Kidney (tissue), 22 donors: Measurements from ENCODE around the gene PRDX6. TPM values are rescaled to one million over a fixed set of nuclear protein-coding genes. Genes with fewer than 3 reads are reported as not detected.

Source experiments
- DNase-seq, 5 donors: peaks; one replicate each; pipeline ENCODE4 v3.0.0-alpha.2; 2013 to 2020
- FAIRE-seq: peaks from 2 replicates; lab custom pipeline; 2012; peaks lifted over from hg19 to GRCh38; lab: Jason Lieb, UNC
- H3K27ac ChIP-seq, 2 donors: one replicate each; pipeline ENCODE4 v1.7.0; 2013; ENCODE audit warnings: low read depth in 2 of 2, low read length in 2 of 2, inconsistent platforms in 1 of 2
- H3K27me3 ChIP-seq: one replicate; pipeline ENCODE4 v1.7.1; 2013; ENCODE audit warnings: low read length, inconsistent platforms; ENCODE audit not compliant: control insufficient read depth, insufficient read depth
- H3K36me3 ChIP-seq, 3 donors: one replicate each; pipeline versions ENCODE4 v1.7.0 to v1.7.1; 2013; ENCODE audit warnings: low read length in 3 of 3, control low read depth in 1 of 3, inconsistent platforms in 1 of 3; ENCODE audit not compliant: insufficient read depth in 3 of 3, control insufficient read depth in 2 of 3
- H3K4me1 ChIP-seq, 3 donors: one replicate each; pipeline versions ENCODE4 v1.7.0 to v1.7.1; 2013; ENCODE audit warnings: low read length in 3 of 3, inconsistent platforms in 1 of 3, low read depth in 1 of 3; ENCODE audit not compliant: control insufficient read depth in 2 of 3, insufficient read depth in 2 of 3
- H3K4me3 ChIP-seq, 3 donors: one replicate each; pipeline versions ENCODE4 v1.7.0 to v1.8.1; 2013; ENCODE audit warnings: low read length in 3 of 3, control low read depth in 1 of 3, inconsistent platforms in 1 of 3
- H3K9ac ChIP-seq, 3 donors: one replicate each; pipeline versions ENCODE4 v1.7.0 to v1.7.1; 2013; ENCODE audit warnings: low read length in 3 of 3, control low read depth in 1 of 3, inconsistent platforms in 1 of 3
- H3K9me3 ChIP-seq, 3 donors: one replicate each; pipeline versions ENCODE4 v1.7.0 to v1.7.1; 2013; ENCODE audit warnings: low read length in 3 of 3, control low read depth in 1 of 3, inconsistent platforms in 1 of 3; ENCODE audit not compliant: control insufficient read depth in 2 of 3, insufficient read depth in 1 of 3
- intact Hi-C: fragments of 100-400 bp; cut with DNase I; formaldehyde crosslinking; loops from one replicate; pipeline ENCODE4 v1.11.1; 2022
- long read RNA-seq, 10 donors: library from polyadenylated mRNA in 1 of 10; unstranded in 1 of 10; transcript quantifications; one replicate each; pipeline ENCODE4 v2.0.0 and lab custom pipeline, GENCODE V29; 2021 to 2026
- polyA plus RNA-seq: library from polyadenylated mRNA; stranded (reverse); fragments of 350-450 nt; fragmentation: Illumina TruSeq; extraction: RNeasy Lipid Tissue Mini Kit (QIAGEN cat#74804); gene quantifications from one replicate; pipeline ENCODE4 v1.2.3, GENCODE V29; 2014; ENCODE audit warnings: low read depth, low replicate concordance; ENCODE audit not compliant: insufficient read depth
- total RNA-seq: library from RNA; stranded (reverse); fragmentation: NEBNext Ultra II Directional; extraction: Animal tissue kit (Norgen Biotek cat#: 25700); gene quantifications from one replicate; pipeline ENCODE4 v1.2.1, GENCODE V29; 2021
- TF ChIP-seq, protein P1 (sequence below): IDR thresholded peaks from 3 replicates; pipeline ENCODE4 v1.5.1; 2012; ENCODE audit warnings: mild to moderate bottlenecking, moderate library complexity, borderline replicate concordance; ENCODE audit not compliant: insufficient read depth; ENCODE audit errors: extremely low read depth
- donor health status: control.
- donor health status: control.
- donor health status: control.
- donor health status: control.
- donor health status: control.
- donor health status: DM: yes; HTN: yes; CAD: no.
- donor health status: Normal renal cell carcinoma (clear cell type).

PRDX6 gene, protein sequence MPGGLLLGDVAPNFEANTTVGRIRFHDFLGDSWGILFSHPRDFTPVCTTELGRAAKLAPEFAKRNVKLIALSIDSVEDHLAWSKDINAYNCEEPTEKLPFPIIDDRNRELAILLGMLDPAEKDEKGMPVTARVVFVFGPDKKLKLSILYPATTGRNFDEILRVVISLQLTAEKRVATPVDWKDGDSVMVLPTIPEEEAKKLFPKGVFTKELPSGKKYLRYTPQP
- total RNA-seq (280 TPM), polyA plus RNA-seq (563 TPM)
- long read RNA-seq, donor 1, transcript PRDX6-203 (4 exons, 859 nt), result minor isoform, 7 of 167 reads
- long read RNA-seq, donor 1, transcript PRDX6-201 (5 exons, 1,751 nt), result major isoform, 97 of 167 reads
- long read RNA-seq, donor 1, partial matches to known transcripts, result 61 of 167 reads
- long read RNA-seq, donor 1, other reads (novel, unspliced or antisense), result 0 of 167 reads
- long read RNA-seq, donor 2, transcript PRDX6-201 (5 exons, 1,751 nt), result major isoform, 140 of 197 reads
- long read RNA-seq, donor 2, transcript PRDX6-203 (4 exons, 859 nt), result minor isoform, 7 of 197 reads
- long read RNA-seq, donor 2, transcript PRDX6-202 (2 exons, 809 nt), result minor isoform, 6 of 197 reads
- long read RNA-seq, donor 2, partial matches to known transcripts, result 37 of 197 reads
- long read RNA-seq, donor 2, other reads (novel, unspliced or antisense), result 7 of 197 reads
- long read RNA-seq, donor 3, transcript PRDX6-202 (2 exons, 809 nt), result minor isoform, 6 of 256 reads
- long read RNA-seq, donor 3, transcript PRDX6-203 (4 exons, 859 nt), result minor isoform, 5 of 256 reads
- long read RNA-seq, donor 3, transcript PRDX6-201 (5 exons, 1,751 nt), result major isoform, 169 of 256 reads
- long read RNA-seq, donor 3, partial matches to known transcripts, result 60 of 256 reads
- long read RNA-seq, donor 3, other reads (novel, unspliced or antisense), result 16 of 256 reads
- long read RNA-seq, donor 4, transcript PRDX6-201 (5 exons, 1,751 nt), result major isoform, 92 of 116 reads
- long read RNA-seq, donor 4, partial matches to known transcripts, result 20 of 116 reads
- long read RNA-seq, donor 4, other reads (novel, unspliced or antisense), result 0 of 116 reads
- long read RNA-seq, donor 5, transcript PRDX6-201 (5 exons, 1,751 nt), result major isoform, 12 of 13 reads
- long read RNA-seq, donor 5, partial matches to known transcripts, result 0 of 13 reads
- long read RNA-seq, donor 5, other reads (novel, unspliced or antisense), result 0 of 13 reads
- long read RNA-seq, donor 6, transcript PRDX6-201 (5 exons, 1,751 nt), result major isoform, 299 of 489 reads
- long read RNA-seq, donor 6, transcript PRDX6-202 (2 exons, 809 nt), result minor isoform, 8 of 489 reads
- long read RNA-seq, donor 6, transcript PRDX6-203 (4 exons, 859 nt), result minor isoform, 19 of 489 reads
- long read RNA-seq, donor 6, partial matches to known transcripts, result 152 of 489 reads
- long read RNA-seq, donor 6, other reads (novel, unspliced or antisense), result 11 of 489 reads
- long read RNA-seq, donor 7, transcript PRDX6-201 (5 exons, 1,751 nt), result major isoform, 162 of 179 reads
- long read RNA-seq, donor 7, partial matches to known transcripts, result 6 of 179 reads
- long read RNA-seq, donor 7, other reads (novel, unspliced or antisense), result 8 of 179 reads
- long read RNA-seq, donor 8, transcript PRDX6-201 (5 exons, 1,751 nt), result major isoform, 127 of 266 reads
- long read RNA-seq, donor 8, transcript PRDX6-203 (4 exons, 859 nt), result minor isoform, 14 of 266 reads
- long read RNA-seq, donor 8, partial matches to known transcripts, result 112 of 266 reads
- long read RNA-seq, donor 8, other reads (novel, unspliced or antisense), result 11 of 266 reads
- long read RNA-seq, donor 9, transcript PRDX6-203 (4 exons, 859 nt), result minor isoform, 8 of 81 reads
- long read RNA-seq, donor 9, transcript PRDX6-201 (5 exons, 1,751 nt), result major isoform, 51 of 81 reads
- long read RNA-seq, donor 9, partial matches to known transcripts, result 21 of 81 reads
- long read RNA-seq, donor 9, other reads (novel, unspliced or antisense), result 0 of 81 reads
- long read RNA-seq, donor 10, transcript PRDX6-201 (5 exons, 1,751 nt), result major isoform, 92 of 151 reads
- long read RNA-seq, donor 10, transcript PRDX6-203 (4 exons, 859 nt), result minor isoform, 8 of 151 reads
- long read RNA-seq, donor 10, partial matches to known transcripts, result 49 of 151 reads
- long read RNA-seq, donor 10, other reads (novel, unspliced or antisense), result 0 of 151 reads

DNA sequence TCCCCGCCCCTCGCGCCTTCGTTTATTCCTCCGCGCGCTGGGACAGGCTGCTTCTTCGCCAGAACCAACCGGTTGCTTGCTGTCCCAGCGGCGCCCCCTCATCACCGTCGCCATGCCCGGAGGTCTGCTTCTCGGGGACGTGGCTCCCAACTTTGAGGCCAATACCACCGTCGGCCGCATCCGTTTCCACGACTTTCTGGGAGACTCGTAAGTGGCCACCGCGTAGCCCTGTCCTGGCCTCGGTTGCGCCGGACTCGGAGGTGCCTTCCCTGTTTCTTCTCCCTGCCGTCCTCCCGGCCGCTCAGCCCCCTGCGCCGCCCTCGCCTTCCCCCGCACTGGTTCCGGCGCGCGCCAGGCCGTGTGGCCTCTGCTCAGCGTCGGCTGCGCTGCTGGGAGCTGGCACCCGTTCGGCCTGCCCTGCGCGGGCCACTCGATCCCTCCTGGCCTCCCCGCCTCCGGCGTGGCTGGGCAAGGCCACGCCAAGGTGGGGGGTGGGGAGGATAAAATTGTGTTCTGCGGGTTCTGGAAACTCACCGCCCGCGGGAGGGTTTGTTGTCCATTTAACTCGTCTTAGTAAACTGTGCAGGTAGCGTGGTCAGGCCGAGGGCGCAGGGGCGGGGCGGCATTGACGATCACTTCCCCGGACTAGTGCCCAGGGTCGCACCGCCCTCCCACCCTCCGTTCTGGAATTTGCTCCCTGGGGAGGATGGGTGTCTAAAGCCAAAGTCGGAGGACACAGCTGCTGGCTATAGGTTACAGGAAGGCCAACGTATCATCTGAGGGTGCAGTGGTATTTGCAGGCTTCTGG is at the start of gene PRDX6:
TSS of gene PRDX6 (plus strand) at position 50 of the 808 bp plus-strand sequence. CDS start at position 113, 63 bp downstream.
- peak within 1 kb of the TSS; percentile 79 to 98 (median 86) for H3K9ac ChIP-seq
- no peaks in the 10 kb centered on the region for H3K27me3 ChIP-seq
- peaks cover 2 to 30% (median 24%) of the 10 kb centered on the region in 3 donors for H3K4me1 ChIP-seq
- intact Hi-C loops, result no loop called here
- DNase-seq, result peak; percentile 67 to 97 (median 95)
- TF ChIP-seq, protein P1, sequence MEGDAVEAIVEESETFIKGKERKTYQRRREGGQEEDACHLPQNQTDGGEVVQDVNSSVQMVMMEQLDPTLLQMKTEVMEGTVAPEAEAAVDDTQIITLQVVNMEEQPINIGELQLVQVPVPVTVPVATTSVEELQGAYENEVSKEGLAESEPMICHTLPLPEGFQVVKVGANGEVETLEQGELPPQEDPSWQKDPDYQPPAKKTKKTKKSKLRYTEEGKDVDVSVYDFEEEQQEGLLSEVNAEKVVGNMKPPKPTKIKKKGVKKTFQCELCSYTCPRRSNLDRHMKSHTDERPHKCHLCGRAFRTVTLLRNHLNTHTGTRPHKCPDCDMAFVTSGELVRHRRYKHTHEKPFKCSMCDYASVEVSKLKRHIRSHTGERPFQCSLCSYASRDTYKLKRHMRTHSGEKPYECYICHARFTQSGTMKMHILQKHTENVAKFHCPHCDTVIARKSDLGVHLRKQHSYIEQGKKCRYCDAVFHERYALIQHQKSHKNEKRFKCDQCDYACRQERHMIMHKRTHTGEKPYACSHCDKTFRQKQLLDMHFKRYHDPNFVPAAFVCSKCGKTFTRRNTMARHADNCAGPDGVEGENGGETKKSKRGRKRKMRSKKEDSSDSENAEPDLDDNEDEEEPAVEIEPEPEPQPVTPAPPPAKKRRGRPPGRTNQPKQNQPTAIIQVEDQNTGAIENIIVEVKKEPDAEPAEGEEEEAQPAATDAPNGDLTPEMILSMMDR, result no peak
- H3K4me3 ChIP-seq, result peak within 1 kb of the TSS; percentile 88 to 91 (median 88)
- no peak for FAIRE-seq
- H3K9me3 ChIP-seq, result no peaks in the 10 kb centered on the region
- H3K27ac ChIP-seq, result peak within 1 kb of the TSS; percentile 98 to 99
- peaks cover 13 to 19% (median 14%) of the 10 kb centered on the region in 3 donors for H3K36me3 ChIP-seq

DNA sequence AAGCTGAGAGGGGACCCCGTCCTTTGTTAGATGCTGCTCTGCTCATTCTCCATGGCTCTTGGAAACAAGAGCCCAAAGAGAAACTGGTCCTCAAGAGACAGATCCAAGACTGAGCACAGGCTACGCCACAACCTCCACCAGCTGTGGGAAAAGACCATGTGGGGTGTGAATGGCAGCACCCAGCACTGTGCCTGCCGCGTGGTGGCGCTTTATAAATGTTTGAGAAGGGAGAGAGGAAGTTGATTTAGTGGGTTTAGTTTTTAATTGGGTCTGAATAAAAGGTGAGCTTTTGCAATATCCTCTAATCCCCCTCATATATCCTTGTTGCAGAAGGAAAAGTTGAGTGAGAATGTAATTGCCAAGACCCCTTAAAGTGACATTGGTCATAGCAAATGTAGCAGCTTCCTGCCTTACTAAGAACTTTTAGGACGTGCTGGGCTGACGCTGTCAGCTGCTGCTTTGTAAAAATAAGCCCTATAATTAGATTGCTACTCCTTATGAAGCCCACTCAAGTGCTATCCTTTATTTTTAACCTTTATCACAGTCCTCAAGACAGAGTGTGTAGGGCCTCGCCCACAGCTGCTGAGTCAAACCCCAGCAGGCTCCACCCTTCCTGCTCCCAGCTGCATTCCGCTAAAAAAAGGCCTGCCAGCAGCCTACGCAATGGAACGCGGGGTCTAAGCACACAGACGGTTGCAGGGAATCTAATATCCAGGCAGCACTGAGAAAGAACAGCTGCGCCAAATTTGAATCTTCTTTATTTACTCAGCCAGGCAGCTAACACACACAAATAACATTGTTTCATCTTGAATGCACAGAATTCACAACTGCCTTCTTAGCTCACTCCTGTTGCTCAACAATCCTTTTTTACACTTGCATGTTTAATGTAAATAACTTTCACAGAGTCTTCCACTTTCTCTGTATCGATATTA is 47.4 kb upstream of the PRDX6 start:
- H3K9ac ChIP-seq, result peak overlapping the region; percentile 1 to 31 (median 15)
- peak overlapping the region; percentile 62 to 79 for H3K27ac ChIP-seq
- peak; percentile 75 to 96 (median 88) for DNase-seq
- no peaks in the 10 kb centered on the region for H3K9me3 ChIP-seq
- FAIRE-seq, result no peak
- TF ChIP-seq, protein P1, result peak; percentile 54
- no peaks in the 10 kb centered on the region for H3K36me3 ChIP-seq
- H3K4me3 ChIP-seq, result peak overlapping the region in 2 of 3 donors; percentile 28 to 46
- peaks cover 0 to 6% (median 2%) of the 10 kb centered on the region in 3 donors for H3K4me1 ChIP-seq
- intact Hi-C loops, result no loop called here
- H3K27me3 ChIP-seq, result no peaks in the 10 kb centered on the region
